ENCODE data around the gene FADS6.

- no peak for TF ChIP-seq CTCF (conservative IDR thresholded peaks at IDR 0.05; ENCODE audit: low read length)
- no peak for TF ChIP-seq EZH2phosphoT487 (IDR thresholded peaks at IDR 0.05; ENCODE audit: borderline replicate concordance)
Observed at GRCh38 chr17:74848656-74849399, 44.6 kb downstream of the FADS6 start.

All from Loucy (cell line).